Gastroesophageal sphincter (tissue), 3 donors: ENCODE results near the gene ZCWPW1.

Source experiments
- POLR2A ChIP-seq, 2 donors: fragments of 450-650 bp; IDR thresholded peaks; one replicate each; pipeline ENCODE4 v1.6.1; 2017; ENCODE audit warnings: antibody characterized with exemption in 2 of 2, mild to moderate bottlenecking in 2 of 2, moderate library complexity in 1 of 2
- TF ChIP-seq, protein P1 (sequence below), 4 experiments: fragments of 200-600 bp in 2 of 4; fragments of 450-650 bp in 2 of 4; sonication (generic) in 1 of 4; IDR thresholded peaks; one replicate each; pipeline ENCODE4 v1.5.1; 2017 to 2019; ENCODE audit warnings: antibody characterized with exemption in 4 of 4, mild to moderate bottlenecking in 2 of 4, moderate library complexity in 2 of 4

DNA sequence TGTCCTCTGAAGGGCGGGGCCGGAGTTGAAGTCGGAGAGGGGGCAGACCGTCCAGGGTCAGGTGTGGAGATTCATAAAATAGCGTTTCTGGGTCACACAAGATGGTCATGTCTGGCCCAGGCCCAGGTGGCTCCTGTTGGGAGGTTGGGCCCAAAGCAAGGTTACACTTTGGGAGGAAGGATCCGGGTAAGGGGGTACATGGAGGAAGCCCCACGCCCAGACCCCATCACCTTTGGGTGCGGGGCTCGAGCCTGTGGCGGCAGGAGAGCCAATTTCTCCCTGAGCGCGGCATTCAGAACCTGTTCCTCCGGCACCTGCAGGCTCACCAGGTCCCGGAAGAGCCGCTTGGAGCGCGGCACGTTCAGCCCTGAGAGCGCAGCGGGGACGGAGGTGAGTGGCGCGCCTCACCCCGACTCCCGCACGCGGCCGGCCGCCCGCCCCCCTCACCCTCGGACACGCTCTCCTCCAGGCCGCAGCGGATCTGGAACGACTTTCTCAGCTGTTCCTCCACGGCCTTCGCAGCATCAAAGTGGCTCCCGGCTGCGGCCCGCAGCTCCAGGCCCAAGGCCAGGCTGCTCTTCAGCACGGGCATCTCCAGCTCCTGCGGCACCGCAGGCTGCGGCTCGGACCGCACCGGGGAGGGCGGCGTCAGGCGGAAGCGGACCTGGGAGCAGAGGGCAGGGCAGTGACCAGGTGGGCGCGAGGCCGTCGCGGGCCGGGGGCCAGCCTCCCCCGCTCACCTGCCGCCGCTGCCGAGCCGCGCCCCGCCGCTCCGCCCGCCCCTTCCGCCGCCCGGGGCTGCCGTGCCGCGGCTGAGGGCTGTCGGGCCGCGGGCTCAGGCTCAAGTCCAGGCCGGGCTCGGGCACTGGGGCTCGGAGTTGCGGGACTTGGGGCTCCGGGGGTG, 7.2 kb upstream of the ZCWPW1 start:
- TF ChIP-seq, protein P1, sequence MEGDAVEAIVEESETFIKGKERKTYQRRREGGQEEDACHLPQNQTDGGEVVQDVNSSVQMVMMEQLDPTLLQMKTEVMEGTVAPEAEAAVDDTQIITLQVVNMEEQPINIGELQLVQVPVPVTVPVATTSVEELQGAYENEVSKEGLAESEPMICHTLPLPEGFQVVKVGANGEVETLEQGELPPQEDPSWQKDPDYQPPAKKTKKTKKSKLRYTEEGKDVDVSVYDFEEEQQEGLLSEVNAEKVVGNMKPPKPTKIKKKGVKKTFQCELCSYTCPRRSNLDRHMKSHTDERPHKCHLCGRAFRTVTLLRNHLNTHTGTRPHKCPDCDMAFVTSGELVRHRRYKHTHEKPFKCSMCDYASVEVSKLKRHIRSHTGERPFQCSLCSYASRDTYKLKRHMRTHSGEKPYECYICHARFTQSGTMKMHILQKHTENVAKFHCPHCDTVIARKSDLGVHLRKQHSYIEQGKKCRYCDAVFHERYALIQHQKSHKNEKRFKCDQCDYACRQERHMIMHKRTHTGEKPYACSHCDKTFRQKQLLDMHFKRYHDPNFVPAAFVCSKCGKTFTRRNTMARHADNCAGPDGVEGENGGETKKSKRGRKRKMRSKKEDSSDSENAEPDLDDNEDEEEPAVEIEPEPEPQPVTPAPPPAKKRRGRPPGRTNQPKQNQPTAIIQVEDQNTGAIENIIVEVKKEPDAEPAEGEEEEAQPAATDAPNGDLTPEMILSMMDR (IDR thresholded peaks at IDR 0.05), result no peak
- TF ChIP-seq POLR2A (IDR thresholded peaks at IDR 0.05), result peak in 1 of 2 donors; percentile 17
